ENCODE measurements around the gene CDK18. TPM values are rescaled to one million over a fixed set of nuclear protein-coding genes. Genes with fewer than 3 reads are reported as not detected.

CDK18 gene
- total RNA-seq, 1 donor from 2014 or later = 179 TPM

GRCh38 chr1:205561501-205562203 lies 57.2 kb downstream of the CDK18 start:
- TF ChIP-seq CTCF (IDR thresholded peaks at IDR 0.05; ENCODE audit: borderline replicate concordance) = no peak
- H3K9me3 ChIP-seq (replicated peaks) = peaks cover 36% of the 10 kb centered on the region
- H3K27ac ChIP-seq (replicated peaks) = no peak overlapping the region
- no peak overlapping the region for H3K4me3 ChIP-seq
- no peak for DNase-seq
- no peaks in the 10 kb centered on the region for H3K4me1 ChIP-seq
- H3K36me3 ChIP-seq = no peaks in the 10 kb centered on the region
- peaks cover 37% of the 10 kb centered on the region for H3K27me3 ChIP-seq (ENCODE audit: low read depth)
- intact Hi-C loops (cut with micrococcal nuclease) = no loop called here

- peaks cover 6% of the 10 kb centered on the region for H3K4me1 ChIP-seq
- H3K9me3 ChIP-seq (replicated peaks) = peaks cover 36% of the 10 kb centered on the region
- H3K27ac ChIP-seq (replicated peaks) = no peak overlapping the region
- no peak for TF ChIP-seq CTCF (IDR thresholded peaks at IDR 0.05; ENCODE audit: borderline replicate concordance)
- H3K27me3 ChIP-seq (ENCODE audit: low read depth) = peaks cover 55% of the 10 kb centered on the region
- no peak overlapping the region for H3K4me3 ChIP-seq
- H3K36me3 ChIP-seq = no peaks in the 10 kb centered on the region
- no peak for DNase-seq
- intact Hi-C loops (cut with micrococcal nuclease) = no loop called here
Observed at GRCh38 chr1:205563927-205564441, 59.5 kb downstream of the CDK18 start.

GRCh38 chr1:205565799-205566198 lies 61.3 kb downstream of the CDK18 start:
- no peaks in the 10 kb centered on the region for H3K36me3 ChIP-seq
- no peak for TF ChIP-seq CTCF (IDR thresholded peaks at IDR 0.05; ENCODE audit: borderline replicate concordance)
- peaks cover 8% of the 10 kb centered on the region for H3K4me1 ChIP-seq
- H3K4me3 ChIP-seq = no peak overlapping the region
- peaks cover 22% of the 10 kb centered on the region for H3K9me3 ChIP-seq (replicated peaks)
- no peak for DNase-seq
- H3K27me3 ChIP-seq (ENCODE audit: low read depth) = peaks cover 69% of the 10 kb centered on the region
- intact Hi-C loops (cut with micrococcal nuclease) = no loop called here
- no peak overlapping the region for H3K27ac ChIP-seq (replicated peaks)

- H3K27ac ChIP-seq (replicated peaks) = no peak overlapping the region
- H3K27me3 ChIP-seq (ENCODE audit: low read depth) = peaks cover 68% of the 10 kb centered on the region
- TF ChIP-seq CTCF (IDR thresholded peaks at IDR 0.05; ENCODE audit: borderline replicate concordance) = no peak
- no peaks in the 10 kb centered on the region for H3K36me3 ChIP-seq
- H3K4me3 ChIP-seq = no peak overlapping the region
- H3K4me1 ChIP-seq = peaks cover 8% of the 10 kb centered on the region
- intact Hi-C loops (cut with micrococcal nuclease) = no loop called here
- H3K9me3 ChIP-seq (replicated peaks) = peaks cover 2% of the 10 kb centered on the region
- no peak for DNase-seq
Observed at GRCh38 chr1:205567716-205568115, 63.2 kb downstream of the CDK18 start.

GRCh38 chr1:205568135-205568468 lies 63.6 kb downstream of the CDK18 start:
- peaks cover 8% of the 10 kb centered on the region for H3K4me1 ChIP-seq
- H3K9me3 ChIP-seq (replicated peaks) = no peaks in the 10 kb centered on the region
- H3K4me3 ChIP-seq = peak overlapping the region; percentile 63
- no peak for TF ChIP-seq CTCF (IDR thresholded peaks at IDR 0.05; ENCODE audit: borderline replicate concordance)
- no peak overlapping the region for H3K27ac ChIP-seq (replicated peaks)
- no peak for DNase-seq
- H3K27me3 ChIP-seq (ENCODE audit: low read depth) = peaks cover 64% of the 10 kb centered on the region
- intact Hi-C loops (cut with micrococcal nuclease) = no loop called here
- H3K36me3 ChIP-seq = no peaks in the 10 kb centered on the region
